D721Med (cell line): ENCODE results near the gene BRAF.

Source experiments
- DNase-seq: peaks from one replicate; pipeline ENCODE4 v3.0.0; 2011; ENCODE audit warnings: low spot score; ENCODE audit not compliant: insufficient read length
- FAIRE-seq: peaks from 2 replicates; lab custom pipeline; 2011; peaks lifted over from hg19 to GRCh38; lab: Jason Lieb, UNC
- CTCF ChIP-seq: IDR thresholded peaks from 2 replicates; pipeline ENCODE4 v1.5.1; 2012; ENCODE audit warnings: mild to moderate bottlenecking, control low read depth; ENCODE audit not compliant: insufficient read depth; ENCODE audit errors: missing control alignments

The BRAF gene

GRCh38 chr7:140686921-140687320 lies 237.8 kb downstream of the BRAF start:
- FAIRE-seq (no peak), DNase-seq (no peak)
- TF ChIP-seq CTCF: no peak

- no peak for TF ChIP-seq CTCF
- no peak for FAIRE-seq
These were observed 239.2 kb downstream of the BRAF start for GRCh38 chr7:140685407-140686087.

GRCh38 chr7:140684066-140684950 lies 240.4 kb downstream of the BRAF start:
- TF ChIP-seq CTCF: no peak
- FAIRE-seq (no peak), DNase-seq (no peak)

More at GRCh38 chr7:140685407-140686087, 239.2 kb downstream of the BRAF start:
- no peak for DNase-seq

- FAIRE-seq: no peak
- no peak for DNase-seq
- TF ChIP-seq CTCF: no peak
These were observed 241.1 kb downstream of the BRAF start for GRCh38 chr7:140683657-140684056.

GRCh38 chr7:140681766-140682165 lies 243.0 kb downstream of the BRAF start:
- FAIRE-seq (no peak), DNase-seq (no peak)
- no peak for TF ChIP-seq CTCF

GRCh38 chr7:140680886-140681285 lies 243.8 kb downstream of the BRAF start:
- FAIRE-seq: no peak
- TF ChIP-seq CTCF: no peak

More at GRCh38 chr7:140680886-140681285, 243.8 kb downstream of the BRAF start:
- DNase-seq: no peak
